H9 (cell line): Measurements from ENCODE around the gene SLC2A1. TPM values are rescaled to one million over a fixed set of nuclear protein-coding genes. Genes with fewer than 3 reads are reported as not detected.

Experiments
- DNase-seq: peaks from one replicate; pipeline ENCODE4 v3.0.0-alpha.2; 2017
- H2AFZ ChIP-seq: one replicate; pipeline ENCODE4 v1.6.1; 2013; ENCODE audit warnings: mild to moderate bottlenecking, low read length, control low read depth, moderate library complexity
- H2AK5ac ChIP-seq: 2 replicates; pipeline ENCODE4 v1.6.1; 2013; ENCODE audit warnings: low read length, control low read depth, mixed read lengths; ENCODE audit not compliant: insufficient read length
- H2BK120ac ChIP-seq: one replicate; pipeline ENCODE4 v1.6.1; 2013; ENCODE audit warnings: low read depth, mild to moderate bottlenecking, low read length, control low read depth, inconsistent platforms; ENCODE audit not compliant: poor library complexity, severe bottlenecking
- H2BK12ac ChIP-seq: 2 replicates; pipeline ENCODE4 v1.6.1; 2013; ENCODE audit warnings: low read length, control low read depth, mixed read lengths, low read depth; ENCODE audit not compliant: insufficient read length
- H2BK15ac ChIP-seq: 2 replicates; pipeline ENCODE4 v1.6.1; 2013; ENCODE audit warnings: low read depth, low read length, control low read depth
- H2BK20ac ChIP-seq: one replicate; pipeline ENCODE4 v1.6.1; 2013; ENCODE audit warnings: low read depth, mild to moderate bottlenecking, low read length, control low read depth, inconsistent platforms; ENCODE audit not compliant: poor library complexity, severe bottlenecking
- H2BK5ac ChIP-seq: 2 replicates; pipeline ENCODE4 v1.6.1; 2013; ENCODE audit warnings: low read length, control low read depth, mixed read lengths; ENCODE audit not compliant: insufficient read length
- H3K14ac ChIP-seq: 2 replicates; pipeline ENCODE4 v1.6.1; 2013; ENCODE audit warnings: low read length, control low read depth; ENCODE audit not compliant: insufficient read depth
- H3K18ac ChIP-seq: 2 replicates; pipeline ENCODE4 v1.6.1; 2013; ENCODE audit warnings: low read depth, mild to moderate bottlenecking, mixed read lengths, low read length, control low read depth; ENCODE audit not compliant: insufficient read length
- H3K23ac ChIP-seq: 2 replicates; pipeline ENCODE4 v1.6.1; 2013; ENCODE audit warnings: low read length, control low read depth, mixed read lengths, low read depth; ENCODE audit not compliant: insufficient read length
- H3K23me2 ChIP-seq: 2 replicates; pipeline ENCODE4 v1.6.1; 2013; ENCODE audit warnings: low read depth, mild to moderate bottlenecking, mixed read lengths, low read length, control low read depth; ENCODE audit not compliant: insufficient read length, poor library complexity, severe bottlenecking
- H3K27ac ChIP-seq: 2 replicates; pipeline ENCODE4 v1.5.1; 2013; ENCODE audit warnings: low read length, control low read depth, mixed read lengths, low read depth; ENCODE audit not compliant: insufficient read length
- H3K27me3 ChIP-seq: 2 replicates; pipeline ENCODE4 v1.6.1; 2013; ENCODE audit warnings: low read length, control low read depth, inconsistent platforms; ENCODE audit not compliant: insufficient read depth
- H3K4ac ChIP-seq: 2 replicates; pipeline ENCODE4 v1.6.1; 2013; ENCODE audit warnings: low read depth, mild to moderate bottlenecking, control low read depth, inconsistent platforms, low read length, moderate library complexity
- H3K4me1 ChIP-seq: 2 replicates; pipeline ENCODE4 v1.6.1; 2013; ENCODE audit warnings: low read length, control low read depth, inconsistent platforms; ENCODE audit not compliant: insufficient read depth
- H3K4me2 ChIP-seq: 2 replicates; pipeline ENCODE4 v1.6.1; 2013; ENCODE audit warnings: low read length, control low read depth, mixed read lengths; ENCODE audit not compliant: insufficient read length, insufficient read depth
- H3K56ac ChIP-seq: 2 replicates; pipeline ENCODE4 v1.6.1; 2013; ENCODE audit warnings: low read depth, mild to moderate bottlenecking, mixed read lengths, low read length, control low read depth; ENCODE audit not compliant: insufficient read length
- H3K79me1 ChIP-seq: 2 replicates; pipeline ENCODE4 v1.6.1; 2013; ENCODE audit warnings: low read depth, mild to moderate bottlenecking, moderate library complexity, low read length, control low read depth, inconsistent platforms; ENCODE audit not compliant: insufficient read depth, poor library complexity, severe bottlenecking
- H3K79me2 ChIP-seq: 2 replicates; pipeline ENCODE4 v1.6.1; 2013; ENCODE audit warnings: low read length, control low read depth, inconsistent platforms; ENCODE audit not compliant: insufficient read depth
- H3K9ac ChIP-seq: 2 replicates; pipeline ENCODE4 v1.6.1; 2013; ENCODE audit warnings: low read length, control low read depth, mixed read lengths; ENCODE audit not compliant: insufficient read length; ENCODE audit errors: extremely low read depth
- H3K9me3 ChIP-seq: one replicate; pipeline ENCODE4 v1.6.1; 2013; ENCODE audit warnings: low read depth, low read length, inconsistent platforms; ENCODE audit not compliant: control insufficient read depth
- H3T11ph ChIP-seq: one replicate; pipeline ENCODE4 v1.6.1; 2013; ENCODE audit warnings: mild to moderate bottlenecking, low read length, control low read depth, inconsistent platforms
- H4K20me1 ChIP-seq: one replicate; pipeline ENCODE4 v1.6.1; 2013; ENCODE audit not compliant: control insufficient read depth, insufficient read length, insufficient read depth
- H4K5ac ChIP-seq: 2 replicates; pipeline ENCODE4 v1.6.1; 2013; ENCODE audit warnings: low read depth, mild to moderate bottlenecking, mixed read lengths, low read length, control low read depth; ENCODE audit not compliant: insufficient read length
- H4K8ac ChIP-seq: replicated peaks from 2 replicates; pipeline ENCODE4 v1.6.1; 2013; ENCODE audit warnings: low read length, control low read depth, mixed read lengths, low read depth; ENCODE audit not compliant: insufficient read length
- H4K91ac ChIP-seq: 2 replicates; pipeline ENCODE4 v1.6.1; 2013; ENCODE audit warnings: low read depth, mild to moderate bottlenecking, moderate library complexity, mixed read lengths, low read length, control low read depth; ENCODE audit not compliant: insufficient read length
- H3K27ac Mint-ChIP-seq, 3 experiments: 2 replicates in 2 of 3; 3 replicates in 1 of 3; pipeline ENCODE4 v1.8.0; 2020 to 2021; ENCODE audit warnings: mixed read lengths in 3 of 3, mild to moderate bottlenecking in 1 of 3, moderate library complexity in 1 of 3
- H3K27me3 Mint-ChIP-seq: 2 replicates; pipeline ENCODE4 v1.8.0; 2021; ENCODE audit warnings: low read depth, mild to moderate bottlenecking, moderate library complexity, mixed read lengths
- H3K36me3 Mint-ChIP-seq, 3 experiments: 2 replicates in 2 of 3; 3 replicates in 1 of 3; pipeline ENCODE4 v1.8.0; 2020 to 2021; ENCODE audit warnings: low read depth in 3 of 3, mixed read lengths in 3 of 3; ENCODE audit not compliant: insufficient read depth in 1 of 3
- H3K4me1 Mint-ChIP-seq, 2 experiments: 2 replicates each; pipeline ENCODE4 v1.8.0; 2020; ENCODE audit warnings: mixed read lengths in 2 of 2
- H3K4me3 Mint-ChIP-seq, 2 experiments: 2 replicates in 1 of 2; 3 replicates in 1 of 2; pipeline ENCODE4 v1.8.0; 2020 to 2021; ENCODE audit warnings: mild to moderate bottlenecking in 2 of 2, mixed read lengths in 2 of 2, moderate library complexity in 1 of 2
- H3K9me3 Mint-ChIP-seq, 2 experiments: 2 replicates in 1 of 2; 3 replicates in 1 of 2; pipeline ENCODE4 v1.8.0; 2020; ENCODE audit warnings: mild to moderate bottlenecking in 2 of 2, mixed read lengths in 2 of 2, moderate library complexity in 1 of 2
- WGBS: extraction: QIAGEN DNeasy Blood & Tissue Kit; methylation state at CpG from one replicate; pipeline ENCODE4 v1.1.7; 2013; ENCODE audit warnings: missing lambda C conversion rate, low lambda C conversion rate, mixed read lengths; ENCODE audit not compliant: insufficient read length; ENCODE audit errors: extremely low coverage; 5-methylcytosine and 5-hydroxymethylcytosine counted together
- total RNA-seq: library from RNA; stranded (reverse); gene quantifications from 2 replicates; pipeline ENCODE4 v1.2.1, GENCODE V29; 2021
- TF ChIP-seq, protein P1 (sequence below): fragments of 200-600 bp; sonication (generic); conservative IDR thresholded peaks from 3 replicates; pipeline ENCODE4 v1.8.0; 2021; ENCODE audit warnings: antibody characterized with exemption, mild to moderate bottlenecking

SLC2A1 gene
- total RNA-seq, 1 experiment from 2014 or later = 186 TPM

DNA sequence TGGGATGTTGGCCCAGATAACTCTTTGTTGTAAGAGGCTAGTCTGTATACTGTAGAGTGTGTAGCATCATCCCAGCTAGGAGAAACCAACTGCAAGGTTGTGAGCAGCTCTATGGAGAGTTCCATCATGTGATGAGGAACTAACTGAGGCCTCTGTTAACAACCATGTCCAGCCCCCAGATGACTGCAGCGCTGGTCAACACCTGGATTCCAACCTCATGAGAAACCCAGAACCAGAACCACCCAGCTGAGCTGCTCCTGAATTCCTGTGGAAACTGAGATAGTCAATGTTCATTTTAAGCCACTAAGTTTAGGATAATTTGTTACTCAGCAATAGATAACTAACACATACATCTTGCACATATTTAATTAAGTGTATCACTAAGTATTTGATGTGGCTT lies 41.6 kb upstream of the SLC2A1 start:
- H3K9me3 ChIP-seq = no peaks in the 10 kb centered on the region
- H2AFZ ChIP-seq = no peak overlapping the region
- H3K79me2 ChIP-seq = no peaks in the 10 kb centered on the region
- Mint-ChIP-seq H3K4me1 (peaks cover 12 to 27% of the 10 kb centered on the region in 2 experiments), H3K36me3 (peaks cover 0 to 3% (median 2%) of the 10 kb centered on the region in 3 experiments; a peak in 2 of 7 replicates), H3K27me3 (no peaks in the 10 kb centered on the region), H3K4me3 (no peak overlapping the region), H3K9me3 (peaks cover 0 to 1% of the 10 kb centered on the region in 2 experiments; a peak in 1 of 5 replicates), H3K27ac (no peak overlapping the region)
- no peak overlapping the region for H3K4ac ChIP-seq
- no peak overlapping the region for H2BK12ac ChIP-seq
- H3K23ac ChIP-seq = no peak overlapping the region
- H2BK120ac ChIP-seq = no peak overlapping the region
- H3K23me2 ChIP-seq = no peaks in the 10 kb centered on the region
- no CpG with 5 or more reads among the region's 1 CpG for WGBS
- H2AK5ac ChIP-seq = no peak overlapping the region
- no peak overlapping the region for H2BK15ac ChIP-seq
- peaks cover under 1% of the 10 kb centered on the region; the same call in 1 of the 2 replicates for H3K4me1 ChIP-seq
- no peak overlapping the region for H2BK20ac ChIP-seq
- no peak for DNase-seq
- no peak overlapping the region for H4K8ac ChIP-seq
- H3K27me3 ChIP-seq = no peaks in the 10 kb centered on the region
- H3K27ac ChIP-seq = no peak overlapping the region
- H4K5ac ChIP-seq = no peak overlapping the region
- H3K4me2 ChIP-seq = no peak overlapping the region
- H3K18ac ChIP-seq = no peak overlapping the region
- H3K9ac ChIP-seq = no peak overlapping the region
- no peak overlapping the region for H3K56ac ChIP-seq
- H3K14ac ChIP-seq = no peak overlapping the region
- H3T11ph ChIP-seq = no peak overlapping the region
- H3K79me1 ChIP-seq = no peaks in the 10 kb centered on the region
- TF ChIP-seq, protein P1, sequence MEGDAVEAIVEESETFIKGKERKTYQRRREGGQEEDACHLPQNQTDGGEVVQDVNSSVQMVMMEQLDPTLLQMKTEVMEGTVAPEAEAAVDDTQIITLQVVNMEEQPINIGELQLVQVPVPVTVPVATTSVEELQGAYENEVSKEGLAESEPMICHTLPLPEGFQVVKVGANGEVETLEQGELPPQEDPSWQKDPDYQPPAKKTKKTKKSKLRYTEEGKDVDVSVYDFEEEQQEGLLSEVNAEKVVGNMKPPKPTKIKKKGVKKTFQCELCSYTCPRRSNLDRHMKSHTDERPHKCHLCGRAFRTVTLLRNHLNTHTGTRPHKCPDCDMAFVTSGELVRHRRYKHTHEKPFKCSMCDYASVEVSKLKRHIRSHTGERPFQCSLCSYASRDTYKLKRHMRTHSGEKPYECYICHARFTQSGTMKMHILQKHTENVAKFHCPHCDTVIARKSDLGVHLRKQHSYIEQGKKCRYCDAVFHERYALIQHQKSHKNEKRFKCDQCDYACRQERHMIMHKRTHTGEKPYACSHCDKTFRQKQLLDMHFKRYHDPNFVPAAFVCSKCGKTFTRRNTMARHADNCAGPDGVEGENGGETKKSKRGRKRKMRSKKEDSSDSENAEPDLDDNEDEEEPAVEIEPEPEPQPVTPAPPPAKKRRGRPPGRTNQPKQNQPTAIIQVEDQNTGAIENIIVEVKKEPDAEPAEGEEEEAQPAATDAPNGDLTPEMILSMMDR = no peak
- H4K91ac ChIP-seq = no peak overlapping the region
- no peak overlapping the region for H2BK5ac ChIP-seq
- no peaks in the 10 kb centered on the region for H4K20me1 ChIP-seq
